Measurements from ENCODE around the gene ERC2.

DNA sequence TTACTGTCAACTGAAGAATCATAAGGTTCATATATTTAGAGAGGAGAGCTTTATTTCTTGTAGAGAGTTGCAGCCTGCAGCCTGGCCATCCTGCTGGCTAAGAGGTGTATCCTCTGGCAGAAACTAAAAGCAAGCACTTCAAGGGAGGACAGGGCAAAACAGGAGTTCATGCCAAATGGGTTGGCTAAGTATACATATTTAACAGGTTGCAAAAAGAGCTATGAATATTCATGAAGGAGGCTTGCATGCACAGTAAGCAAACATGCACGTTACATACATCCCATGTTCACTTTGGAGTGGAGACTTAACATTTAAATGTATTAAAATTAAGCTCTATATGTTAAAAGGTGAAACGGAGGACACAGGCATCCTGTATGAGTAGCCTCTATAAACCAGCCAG lies 354.4 kb downstream of the ERC2 start:
- TF ChIP-seq EP300 (IDR thresholded peaks at IDR 0.05; ENCODE audit: borderline replicate concordance) = no peak
- TF ChIP-seq ZBTB7A (IDR thresholded peaks at IDR 0.05; ENCODE audit: low read depth) = no peak
- no peak for TF ChIP-seq CEBPB (IDR thresholded peaks at IDR 0.05)

Measured in Ishikawa (cell line).